ENCODE data around the gene EI24.
A peak's percentile ranks its signal among the peaks of the same experiment; 100 is the strongest.

The EI24 gene

GRCh38 chr11:125625630-125626287 is 56.5 kb downstream of the EI24 start:
- peak overlapping the region; percentile 89 for H3K4me3 ChIP-seq (ENCODE audit: low read depth, low read length)
- no peak for TF ChIP-seq CTCF (IDR thresholded peaks at IDR 0.05; ENCODE audit: borderline replicate concordance, insufficient read depth, low read depth, low read length)

- TF ChIP-seq CTCF (IDR thresholded peaks at IDR 0.05; ENCODE audit: borderline replicate concordance, insufficient read depth, low read depth, low read length) = 0 out of 2 replicates have a peak, but pooled peaks have one; percentile 17
Measured at GRCh38 chr11:125626288-125626950, 57.1 kb downstream of the EI24 start.

GRCh38 chr11:125627236-125627910 is 58.1 kb downstream of the EI24 start:
- peak overlapping the region; percentile 89 for H3K4me3 ChIP-seq (ENCODE audit: low read depth, low read length)
- TF ChIP-seq CTCF (IDR thresholded peaks at IDR 0.05; ENCODE audit: borderline replicate concordance, insufficient read depth, low read depth, low read length) = no peak

More at GRCh38 chr11:125626288-125626950, 57.1 kb downstream of the EI24 start:
- H3K4me3 ChIP-seq (ENCODE audit: low read depth, low read length) = peak overlapping the region; percentile 89
